HepG2 (cell line): ENCODE data around the gene P4HB. TPM values are rescaled to one million over a fixed set of nuclear protein-coding genes. Genes with fewer than 3 reads are reported as not detected.
A peak's percentile ranks its signal among the peaks of the same experiment; 100 is the strongest.

Source experiments
- CHCHD3 ChIP-seq: sonication (generic); formaldehyde crosslinking; IDR thresholded peaks from 2 replicates; pipeline ENCODE4 v1.8.0; 2022; ENCODE audit warnings: mild to moderate bottlenecking, missing genetic modification reagents, moderate library complexity
- CSRNP2 ChIP-seq: sonication (generic); formaldehyde crosslinking; conservative IDR thresholded peaks from 2 replicates; pipeline ENCODE4 v1.8.0; 2022; ENCODE audit warnings: low read depth, missing genetic modification reagents
- DNMT3B ChIP-seq: conservative IDR thresholded peaks from 2 replicates; pipeline ENCODE4 v1.6.1; 2016; ENCODE audit warnings: missing biosample characterization, control low read depth
- IKZF4 ChIP-seq: sonication (generic); formaldehyde crosslinking; IDR thresholded peaks from 2 replicates; pipeline ENCODE4 v1.5.1; 2020; ENCODE audit warnings: borderline replicate concordance, mild to moderate bottlenecking, low read depth, missing genetic modification reagents; ENCODE audit errors: not compliant biosample characterization
- KDM4B ChIP-seq: sonication (generic); formaldehyde crosslinking; IDR thresholded peaks from 2 replicates; pipeline ENCODE4 v1.4.0; 2020; ENCODE audit warnings: missing genetic modification reagents
- MTERF4 ChIP-seq: sonication (generic); formaldehyde crosslinking; IDR thresholded peaks from 2 replicates; pipeline ENCODE4 v1.8.0; 2023; ENCODE audit warnings: mild to moderate bottlenecking, missing genetic modification reagents
- RBFOX2 ChIP-seq: fragments of 200-400 bp; formaldehyde crosslinking; IDR thresholded peaks from 2 replicates; pipeline ENCODE4 v1.6.1; 2017; ENCODE audit warnings: low read depth, mild to moderate bottlenecking, low read length
- SALL1 ChIP-seq: sonication (generic); formaldehyde crosslinking; IDR thresholded peaks from 2 replicates; pipeline ENCODE4 v1.8.0; 2022; ENCODE audit warnings: mild to moderate bottlenecking, missing genetic modification reagents
- SSRP1 ChIP-seq: IDR thresholded peaks from 2 replicates; pipeline ENCODE4 v1.6.1; 2016; ENCODE audit warnings: control low read depth
- SYNCRIP ChIP-seq: fragments of 200-400 bp; formaldehyde crosslinking; IDR thresholded peaks from 2 replicates; pipeline ENCODE4 v1.6.1; 2018; ENCODE audit warnings: mild to moderate bottlenecking, low read depth, low read length; ENCODE audit not compliant: insufficient read depth
- TERF1 ChIP-seq: sonication (generic); formaldehyde crosslinking; IDR thresholded peaks from 2 replicates; pipeline ENCODE4 v1.8.0; 2022; ENCODE audit warnings: mild to moderate bottlenecking, missing genetic modification reagents, moderate library complexity
- ZBTB38 ChIP-seq: sonication (generic); formaldehyde crosslinking; IDR thresholded peaks from 2 replicates; pipeline ENCODE4 v1.5.1; 2020; ENCODE audit warnings: mild to moderate bottlenecking, missing genetic modification reagents
- ZFP36 ChIP-seq: fragments of 150-350 bp; IDR thresholded peaks from 2 replicates; pipeline ENCODE4 v1.6.1; 2018; ENCODE audit warnings: borderline replicate concordance, low read length, low read depth; ENCODE audit not compliant: partially characterized antibody
- ZNF207 ChIP-seq: fragments of 450-650 bp; IDR thresholded peaks from 2 replicates; pipeline ENCODE4 v1.6.1; 2016; ENCODE audit warnings: antibody characterized with exemption, borderline replicate concordance
- ZNF317 ChIP-seq: sonication (generic); formaldehyde crosslinking; IDR thresholded peaks from 2 replicates; pipeline ENCODE4 v1.5.0; 2020; ENCODE audit warnings: mild to moderate bottlenecking, missing genetic modification reagents
- ZNF580 ChIP-seq: IDR thresholded peaks from 2 replicates; pipeline ENCODE4 v1.6.1; 2016; ENCODE audit warnings: low read depth, borderline replicate concordance
- ZNF607 ChIP-seq: sonication (generic); formaldehyde crosslinking; IDR thresholded peaks from 2 replicates; pipeline ENCODE4 v1.5.1; 2020; ENCODE audit warnings: missing genetic modification reagents, mild to moderate bottlenecking, borderline replicate concordance
- ZNF646 ChIP-seq: sonication (generic); formaldehyde crosslinking; IDR thresholded peaks from 2 replicates; pipeline ENCODE4 v1.9.0; 2021; ENCODE audit warnings: mild to moderate bottlenecking, missing genetic modification reagents
- ZNF672 ChIP-seq: sonication (generic); formaldehyde crosslinking; IDR thresholded peaks from 2 replicates; pipeline ENCODE4 v1.8.1; 2022; ENCODE audit warnings: missing genetic modification reagents
- ZSCAN12 ChIP-seq: sonication (generic); formaldehyde crosslinking; IDR thresholded peaks from 2 replicates; pipeline ENCODE4 v1.9.0; 2021; ENCODE audit warnings: mild to moderate bottlenecking, missing genetic modification reagents
- polyA plus RNA-seq, 8 experiments: library from polyadenylated mRNA; depleted of rRNA in 3 of 8; stranded (reverse) in 7 of 8; unstranded in 1 of 8; fragments of >200 nt; fragmentation: Illumina TruSeq in 4 of 8; extraction: Trizol in 4 of 8; gene quantifications; 2 replicates each; pipeline versions ENCODE4 v1.2.1 to v1.2.3, GENCODE V29; 2011 to 2016; ENCODE audit warnings: low read depth in 4 of 8, missing spikeins in 1 of 8, mixed read lengths in 1 of 8; ENCODE audit not compliant: insufficient read depth in 1 of 8
- total RNA-seq, 5 experiments: library from RNA; depleted of rRNA; stranded (reverse); fragments of >200 nt; fragmentation: Illumina TruSeq; extraction: Trizol; gene quantifications; 2 replicates each; pipeline ENCODE4 v1.2.3, GENCODE V29; 2016; ENCODE audit warnings: low read depth in 1 of 5

The P4HB gene
- total and polyA plus RNA-seq, 2 of the 13 experiments (the other 11 are each of a cell fraction or from before 2014, with no cell fraction given): 185 to 782 TPM

GRCh38 chr17:81832608-81833159 is 27.7 kb downstream of the P4HB start (continued):
- no peak for TF ChIP-seq CSRNP2 (CRISPR knock-in tag)
- TF ChIP-seq ZBTB38 (CRISPR knock-in tag): 0 out of 2 replicates have a peak, but pooled peaks have one; percentile 36
- no peak for TF ChIP-seq SSRP1 (CRISPR knock-in tag)
- TF ChIP-seq DNMT3B (CRISPR knock-in tag): no peak
- TF ChIP-seq RBFOX2: no peak
- no peak for TF ChIP-seq TERF1
- TF ChIP-seq MTERF4 (CRISPR knock-in tag): peak; percentile 82
- TF ChIP-seq IKZF4 (CRISPR knock-in tag): no peak
- no peak for TF ChIP-seq ZNF317
- TF ChIP-seq KDM4B (CRISPR knock-in tag): no peak
- TF ChIP-seq SALL1 (CRISPR knock-in tag): peak; percentile 34; the same call in 1 of the 2 replicates
- TF ChIP-seq ZNF207: no peak
- 0 out of 2 replicates have a peak, but pooled peaks have one; percentile 24 for TF ChIP-seq ZNF646 (CRISPR knock-in tag)
- TF ChIP-seq SYNCRIP: no peak
- TF ChIP-seq CHCHD3 (CRISPR knock-in tag): no peak
- no peak for TF ChIP-seq ZNF580 (CRISPR knock-in tag)
- TF ChIP-seq ZNF607 (CRISPR knock-in tag): no peak
- 0 out of 2 replicates have a peak, but pooled peaks have one; percentile 28 for TF ChIP-seq ZSCAN12 (CRISPR knock-in tag)
- TF ChIP-seq ZNF672 (CRISPR knock-in tag): no peak
- TF ChIP-seq ZFP36: no peak
